Progenitor cell of endocrine pancreas (in vitro differentiated cells): ENCODE measurements around the gene LDB1. TPM values are rescaled to one million over a fixed set of nuclear protein-coding genes. Genes with fewer than 3 reads are reported as not detected.

Experiments
- DNase-seq: peaks from one replicate; pipeline ENCODE4 v3.0.0; 2021; ENCODE audit warnings: low spot score; ENCODE audit not compliant: unreplicated experiment
- H3K27ac Mint-ChIP-seq: 2 replicates; pipeline ENCODE4 v1.8.0; 2021; ENCODE audit warnings: mild to moderate bottlenecking, moderate library complexity, mixed read lengths
- H3K27me3 Mint-ChIP-seq: 2 replicates; pipeline ENCODE4 v1.8.0; 2021; ENCODE audit warnings: mixed read lengths
- H3K36me3 Mint-ChIP-seq: 2 replicates; pipeline ENCODE4 v1.8.0; 2022; ENCODE audit warnings: mixed read lengths; ENCODE audit not compliant: insufficient read depth
- H3K4me1 Mint-ChIP-seq: 2 replicates; pipeline ENCODE4 v1.8.0; 2021; ENCODE audit warnings: low read depth, mixed read lengths
- H3K4me3 Mint-ChIP-seq: 2 replicates; pipeline ENCODE4 v1.8.0; 2021; ENCODE audit warnings: low read depth, mild to moderate bottlenecking, moderate library complexity, mixed read lengths
- H3K9me3 Mint-ChIP-seq: 2 replicates; pipeline ENCODE4 v1.8.0; 2021; ENCODE audit warnings: low read depth, mixed read lengths
- total RNA-seq: library from RNA; stranded (reverse); gene quantifications from 2 replicates; pipeline ENCODE4 v1.2.1, GENCODE V29; 2021
- TF ChIP-seq, protein P1 (sequence below): fragments of 200-600 bp; sonication (generic); IDR thresholded peaks from one replicate; pipeline ENCODE4 v1.5.0; 2021; ENCODE audit warnings: antibody characterized with exemption, mild to moderate bottlenecking; ENCODE audit not compliant: unreplicated experiment

LDB1 gene
- total RNA-seq, 1 donor from 2014 or later, result 107 TPM

DNA sequence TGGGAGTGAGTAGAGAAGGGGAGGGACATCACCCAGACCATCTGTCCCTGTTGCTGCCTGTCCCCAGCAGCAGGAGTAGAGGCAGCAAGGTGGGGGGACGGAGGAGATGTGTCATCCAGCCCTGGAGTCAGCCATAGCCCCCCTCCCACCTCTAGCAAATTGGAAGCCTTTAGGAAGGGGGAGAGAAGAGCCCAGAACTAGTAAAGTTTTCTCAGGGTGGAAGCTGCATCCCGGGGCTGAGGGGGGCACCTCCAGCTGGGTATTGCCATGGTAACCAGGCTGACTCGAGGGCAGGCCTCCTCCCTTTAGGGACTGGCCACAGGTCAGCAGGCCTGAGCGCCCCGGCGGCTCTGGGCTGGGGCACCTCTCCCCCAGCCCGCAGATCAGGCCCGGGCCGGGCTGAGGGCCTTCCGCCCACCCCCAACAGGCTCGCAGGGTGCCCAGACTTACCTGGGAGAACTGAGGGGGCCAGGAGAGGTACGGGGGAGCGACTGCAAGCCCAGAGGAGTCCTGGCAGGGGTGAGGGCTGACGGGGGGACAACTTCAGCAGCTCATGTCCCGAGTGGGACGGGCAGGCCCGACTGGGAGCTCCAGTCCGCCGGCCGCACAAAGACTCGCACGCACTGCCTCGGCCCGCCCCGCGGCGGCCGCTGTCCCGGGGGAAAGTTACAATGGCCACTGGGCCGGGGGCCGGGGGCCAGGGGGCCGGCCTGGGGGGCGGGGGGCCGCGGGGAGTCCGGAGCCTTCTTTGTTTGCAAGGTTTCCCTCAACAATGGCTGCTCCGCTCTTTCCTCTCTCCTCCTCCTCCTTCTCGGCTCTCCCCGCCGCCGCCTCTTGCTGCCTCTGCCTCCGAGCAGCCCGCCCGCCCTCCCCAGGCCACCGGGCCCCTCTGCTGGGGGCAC, 6.0 kb downstream of the LDB1 start:
- Mint-ChIP-seq H3K27me3 (no peaks in the 10 kb centered on the region), H3K36me3 (peaks cover 10% of the 10 kb centered on the region), H3K9me3 (no peaks in the 10 kb centered on the region), H3K4me3 (peak overlapping the region; percentile 90), H3K27ac (peak overlapping the region; percentile 97), H3K4me1 (peaks cover 40% of the 10 kb centered on the region)
- TF ChIP-seq, protein P1, sequence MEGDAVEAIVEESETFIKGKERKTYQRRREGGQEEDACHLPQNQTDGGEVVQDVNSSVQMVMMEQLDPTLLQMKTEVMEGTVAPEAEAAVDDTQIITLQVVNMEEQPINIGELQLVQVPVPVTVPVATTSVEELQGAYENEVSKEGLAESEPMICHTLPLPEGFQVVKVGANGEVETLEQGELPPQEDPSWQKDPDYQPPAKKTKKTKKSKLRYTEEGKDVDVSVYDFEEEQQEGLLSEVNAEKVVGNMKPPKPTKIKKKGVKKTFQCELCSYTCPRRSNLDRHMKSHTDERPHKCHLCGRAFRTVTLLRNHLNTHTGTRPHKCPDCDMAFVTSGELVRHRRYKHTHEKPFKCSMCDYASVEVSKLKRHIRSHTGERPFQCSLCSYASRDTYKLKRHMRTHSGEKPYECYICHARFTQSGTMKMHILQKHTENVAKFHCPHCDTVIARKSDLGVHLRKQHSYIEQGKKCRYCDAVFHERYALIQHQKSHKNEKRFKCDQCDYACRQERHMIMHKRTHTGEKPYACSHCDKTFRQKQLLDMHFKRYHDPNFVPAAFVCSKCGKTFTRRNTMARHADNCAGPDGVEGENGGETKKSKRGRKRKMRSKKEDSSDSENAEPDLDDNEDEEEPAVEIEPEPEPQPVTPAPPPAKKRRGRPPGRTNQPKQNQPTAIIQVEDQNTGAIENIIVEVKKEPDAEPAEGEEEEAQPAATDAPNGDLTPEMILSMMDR, result no peak
- DNase-seq, result peak; percentile 17

DNA sequence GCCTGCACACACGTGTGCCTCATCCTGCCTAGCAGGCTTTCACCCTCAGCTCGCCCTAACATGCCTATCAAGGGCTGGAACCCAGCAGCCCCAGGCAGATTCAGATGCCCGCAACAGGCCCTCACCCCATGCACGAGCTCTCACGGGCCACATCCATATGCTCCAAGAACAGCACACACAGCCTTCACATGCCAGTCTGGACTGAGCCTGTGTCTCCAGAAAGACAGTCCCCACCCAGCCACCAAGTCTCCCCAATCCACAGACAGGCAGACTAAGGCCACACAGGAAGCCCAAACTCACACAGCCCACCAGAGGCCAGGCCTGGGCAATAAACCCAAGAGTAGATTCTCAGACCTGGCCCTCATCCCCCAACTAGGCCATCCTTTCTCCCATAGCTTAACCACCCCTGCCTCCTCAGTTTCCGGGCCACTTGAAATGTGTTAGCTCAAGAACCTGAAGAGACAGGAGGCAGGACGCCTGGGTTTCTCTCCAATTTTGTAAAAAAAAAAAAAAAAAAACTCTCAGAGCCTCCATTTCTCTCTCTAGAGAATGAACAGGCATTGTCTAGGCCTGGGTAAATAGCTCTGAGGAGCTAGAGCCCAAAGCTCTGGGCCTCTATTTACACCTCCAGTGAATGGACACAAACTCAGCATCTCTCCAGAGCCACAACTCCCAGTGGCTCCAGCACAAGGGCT, 6.8 kb downstream of the LDB1 start:
- Mint-ChIP-seq H3K27me3 (no peaks in the 10 kb centered on the region), H3K4me3 (peak overlapping the region; percentile 90), H3K36me3 (peaks cover 13% of the 10 kb centered on the region), H3K4me1 (peaks cover 36% of the 10 kb centered on the region), H3K27ac (peak overlapping the region; percentile 97), H3K9me3 (no peaks in the 10 kb centered on the region)
- no peak for DNase-seq
- TF ChIP-seq, protein P1, result no peak

DNA sequence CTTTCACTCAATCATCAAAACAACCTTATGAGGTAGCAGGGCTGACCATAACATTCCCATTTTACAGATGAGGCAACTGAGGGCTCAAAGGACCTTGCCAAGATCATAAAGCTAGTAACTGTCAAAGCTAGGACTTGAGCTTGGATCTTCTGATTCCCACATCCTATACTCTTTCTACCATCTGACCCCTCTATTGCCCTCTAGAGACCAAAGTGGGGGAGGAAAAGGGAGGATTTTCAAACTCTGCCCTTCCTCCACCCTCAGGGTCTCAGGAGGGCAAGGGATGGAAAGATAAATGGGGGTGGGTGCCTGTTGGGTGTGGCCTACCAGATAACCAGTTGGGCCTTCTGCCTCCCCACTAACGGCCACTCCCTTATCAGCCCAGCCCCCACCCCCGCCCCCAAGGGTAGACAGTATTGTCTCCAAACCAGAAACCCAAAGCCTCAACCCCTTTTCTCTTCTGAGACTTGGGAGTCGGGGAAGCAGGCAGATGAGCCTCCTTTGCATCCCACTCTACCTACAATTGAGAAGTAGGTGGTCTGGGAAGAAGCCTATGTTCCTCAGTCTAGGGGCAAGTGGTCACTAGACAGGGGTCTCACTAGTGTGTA, 7.9 kb downstream of the LDB1 start:
- Mint-ChIP-seq H3K27ac (no peak overlapping the region), H3K27me3 (no peaks in the 10 kb centered on the region), H3K4me1 (peaks cover 30% of the 10 kb centered on the region), H3K4me3 (peak overlapping the region; percentile 90), H3K9me3 (no peaks in the 10 kb centered on the region), H3K36me3 (peaks cover 14% of the 10 kb centered on the region)
- DNase-seq, result no peak
- TF ChIP-seq, protein P1, result peak; percentile 41

DNA sequence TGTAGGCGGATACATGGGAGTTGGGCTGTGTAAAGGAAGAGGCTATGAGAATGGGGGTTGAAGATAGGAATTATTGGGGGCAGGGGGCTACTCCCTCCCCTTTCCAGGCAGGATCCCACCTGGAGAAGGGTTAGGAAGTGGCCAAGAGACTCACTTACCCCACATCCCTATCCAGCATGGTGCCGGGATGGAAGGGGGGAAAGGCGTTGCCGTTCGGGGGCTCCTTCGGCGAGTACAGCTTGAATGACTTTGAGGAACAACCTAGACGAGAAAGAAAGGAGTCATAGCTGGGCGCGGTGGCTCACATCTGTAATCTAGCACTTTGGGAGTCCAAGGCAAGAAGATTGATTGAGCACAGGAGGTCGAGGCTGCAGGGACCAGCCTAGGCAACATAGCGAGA, 8.9 kb downstream of the LDB1 start:
- TF ChIP-seq, protein P1, result no peak
- Mint-ChIP-seq H3K27me3 (no peaks in the 10 kb centered on the region), H3K36me3 (peaks cover 14% of the 10 kb centered on the region), H3K4me1 (peaks cover 25% of the 10 kb centered on the region), H3K27ac (no peak overlapping the region), H3K9me3 (no peaks in the 10 kb centered on the region), H3K4me3 (no peak overlapping the region)
- DNase-seq, result no peak
